Measurements from ENCODE around the gene DDX52.

DNA sequence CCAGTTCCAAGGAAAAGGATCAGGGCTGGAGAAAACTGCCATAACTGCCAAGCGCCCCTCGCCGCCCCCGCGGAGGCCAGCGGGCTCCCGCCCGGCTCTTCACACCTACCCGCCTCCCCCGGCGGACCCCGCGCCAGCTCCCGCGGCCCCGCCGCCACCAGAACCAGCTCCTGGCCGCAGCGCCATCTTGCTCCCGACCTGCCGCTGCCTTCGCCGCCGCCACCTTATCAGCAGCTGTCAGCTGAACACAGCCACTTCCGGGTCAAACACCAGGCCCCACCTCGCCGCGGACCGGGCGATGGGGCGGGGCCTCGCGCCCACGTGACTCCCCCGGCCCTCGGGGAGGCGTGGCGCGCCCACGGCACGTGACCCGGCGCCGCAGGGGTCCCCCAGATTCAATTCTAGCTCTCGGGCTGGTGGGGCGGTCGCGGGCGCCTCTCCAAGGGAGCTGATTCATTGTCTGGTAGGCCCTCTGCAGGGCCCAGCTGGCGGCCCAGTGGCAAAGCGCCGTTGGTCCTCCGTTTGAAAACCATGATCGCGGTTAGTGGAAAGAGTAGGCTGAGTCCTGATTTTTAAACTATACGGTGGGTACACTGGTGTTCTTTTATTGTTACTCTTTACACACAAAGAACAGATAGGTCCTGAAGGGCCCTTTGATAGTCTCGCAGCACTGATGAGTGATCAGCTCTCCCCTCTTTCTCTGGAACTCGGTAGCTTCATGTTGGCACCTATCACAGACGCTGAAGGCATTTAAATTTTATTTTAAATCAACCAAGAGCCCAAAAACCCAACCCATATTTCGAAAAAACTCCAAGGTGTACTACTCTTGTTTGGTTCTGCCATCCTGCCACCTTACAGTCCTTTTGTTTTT, 33.8 kb downstream of the DDX52 start, which contains the start of gene SYNRG:
- TF ChIP-seq, protein P1, sequence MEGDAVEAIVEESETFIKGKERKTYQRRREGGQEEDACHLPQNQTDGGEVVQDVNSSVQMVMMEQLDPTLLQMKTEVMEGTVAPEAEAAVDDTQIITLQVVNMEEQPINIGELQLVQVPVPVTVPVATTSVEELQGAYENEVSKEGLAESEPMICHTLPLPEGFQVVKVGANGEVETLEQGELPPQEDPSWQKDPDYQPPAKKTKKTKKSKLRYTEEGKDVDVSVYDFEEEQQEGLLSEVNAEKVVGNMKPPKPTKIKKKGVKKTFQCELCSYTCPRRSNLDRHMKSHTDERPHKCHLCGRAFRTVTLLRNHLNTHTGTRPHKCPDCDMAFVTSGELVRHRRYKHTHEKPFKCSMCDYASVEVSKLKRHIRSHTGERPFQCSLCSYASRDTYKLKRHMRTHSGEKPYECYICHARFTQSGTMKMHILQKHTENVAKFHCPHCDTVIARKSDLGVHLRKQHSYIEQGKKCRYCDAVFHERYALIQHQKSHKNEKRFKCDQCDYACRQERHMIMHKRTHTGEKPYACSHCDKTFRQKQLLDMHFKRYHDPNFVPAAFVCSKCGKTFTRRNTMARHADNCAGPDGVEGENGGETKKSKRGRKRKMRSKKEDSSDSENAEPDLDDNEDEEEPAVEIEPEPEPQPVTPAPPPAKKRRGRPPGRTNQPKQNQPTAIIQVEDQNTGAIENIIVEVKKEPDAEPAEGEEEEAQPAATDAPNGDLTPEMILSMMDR (IDR thresholded peaks at IDR 0.05), result peak in 2 of 3 donors; percentile 32 to 50
- TF ChIP-seq EP300 (IDR thresholded peaks at IDR 0.05) (no peak), POLR2A (IDR thresholded peaks at IDR 0.05) (peak; percentile 48)
